GM15510 (cell line): Measurements from ENCODE around the gene FAM72C.
"Not testable (repeated sequence)": the region's sequence is repeated elsewhere in the genome, so short reads cannot be mapped to it uniquely, and the experiment has no call there.

Experiments used
- POLR2A ChIP-seq: IDR thresholded peaks from 3 replicates; pipeline ENCODE4 v1.6.1; 2011; ENCODE audit warnings: borderline replicate concordance; ENCODE audit not compliant: insufficient read length; ENCODE audit errors: extremely low read depth

Gene FAM72C

GRCh38 chr1:143971924-143972700 is at the start of gene FAM72C:
TSS of gene FAM72C (minus strand) at chr1:143971986. CDS start at chr1:143971141, 845 bp downstream.
- TF ChIP-seq POLR2A = not testable (repeated sequence)
